Nephron progenitor cell (in vitro differentiated cells): ENCODE results near the gene TARBP2.
A peak's percentile ranks its signal among the peaks of the same experiment; 100 is the strongest.

Experiments used
- DNase-seq: peaks from one replicate; pipeline ENCODE4 v3.0.0; 2021
- H3K27ac Mint-ChIP-seq: 2 replicates; pipeline ENCODE4 v1.8.0; 2021; ENCODE audit warnings: mild to moderate bottlenecking, moderate library complexity, mixed read lengths
- H3K27me3 Mint-ChIP-seq: 2 replicates; pipeline ENCODE4 v1.8.0; 2021; ENCODE audit warnings: mild to moderate bottlenecking, low read depth, mixed read lengths; ENCODE audit not compliant: poor library complexity
- H3K36me3 Mint-ChIP-seq: 2 replicates; pipeline ENCODE4 v1.8.0; 2021; ENCODE audit warnings: low read depth, mixed read lengths
- H3K4me1 Mint-ChIP-seq: 2 replicates; pipeline ENCODE4 v1.8.0; 2021; ENCODE audit warnings: mixed read lengths
- H3K4me3 Mint-ChIP-seq: 2 replicates; pipeline ENCODE4 v1.8.0; 2021; ENCODE audit warnings: mild to moderate bottlenecking, moderate library complexity, mixed read lengths
- H3K9me3 Mint-ChIP-seq: 2 replicates; pipeline ENCODE4 v1.8.0; 2021; ENCODE audit warnings: mild to moderate bottlenecking, moderate library complexity, mixed read lengths
- CTCF ChIP-seq: fragments of 200-600 bp; sonication (generic); IDR thresholded peaks from 2 replicates; pipeline ENCODE4 v1.5.0; 2021; ENCODE audit warnings: antibody characterized with exemption

TARBP2 gene

GRCh38 chr12:53500142-53500775, 824 bp upstream of the TARBP2 start:
- Mint-ChIP-seq H3K27me3 (peaks cover 7% of the 10 kb centered on the region), H3K4me3 (peak overlapping the region; percentile 83), H3K9me3 (no peaks in the 10 kb centered on the region), H3K27ac (peak overlapping the region; percentile 67), H3K4me1 (peaks cover 60% of the 10 kb centered on the region), H3K36me3 (peaks cover 6% of the 10 kb centered on the region)
- no peak for DNase-seq
- no peak for TF ChIP-seq CTCF

GRCh38 chr12:53501615-53502181, 615 bp downstream of the TARBP2 start:
- Mint-ChIP-seq H3K9me3 (no peaks in the 10 kb centered on the region), H3K27ac (peak overlapping the region; percentile 77), H3K27me3 (peaks cover 7% of the 10 kb centered on the region), H3K36me3 (peaks cover 11% of the 10 kb centered on the region), H3K4me3 (peak overlapping the region; percentile 83), H3K4me1 (peaks cover 47% of the 10 kb centered on the region)
- DNase-seq = no peak
- TF ChIP-seq CTCF = no peak

GRCh38 chr12:53502331-53502730, 1.2 kb downstream of the TARBP2 start:
- H3K27me3 Mint-ChIP-seq = peaks cover 6% of the 10 kb centered on the region
- no peak for TF ChIP-seq CTCF
- H3K27ac Mint-ChIP-seq = peak overlapping the region; percentile 77
- H3K9me3 Mint-ChIP-seq = no peaks in the 10 kb centered on the region
- DNase-seq = no peak
- H3K36me3 Mint-ChIP-seq = peaks cover 11% of the 10 kb centered on the region
- peak overlapping the region; percentile 83 for H3K4me3 Mint-ChIP-seq
- H3K4me1 Mint-ChIP-seq = peaks cover 41% of the 10 kb centered on the region

GRCh38 chr12:53502983-53503728, 2.1 kb downstream of the TARBP2 start:
- H3K27me3 Mint-ChIP-seq = peaks cover 4% of the 10 kb centered on the region
- H3K9me3 Mint-ChIP-seq = no peaks in the 10 kb centered on the region
- peaks cover 11% of the 10 kb centered on the region for H3K36me3 Mint-ChIP-seq
- TF ChIP-seq CTCF = no peak
- H3K4me3 Mint-ChIP-seq = peak overlapping the region; percentile 56
- peak overlapping the region; percentile 82 for H3K27ac Mint-ChIP-seq
- DNase-seq = no peak
- H3K4me1 Mint-ChIP-seq = peaks cover 32% of the 10 kb centered on the region

GRCh38 chr12:53504004-53504920, 3.2 kb downstream of the TARBP2 start:
- H3K36me3 Mint-ChIP-seq = peaks cover 11% of the 10 kb centered on the region
- H3K9me3 Mint-ChIP-seq = no peaks in the 10 kb centered on the region
- peaks cover 4% of the 10 kb centered on the region for H3K27me3 Mint-ChIP-seq
- no peak overlapping the region for H3K4me3 Mint-ChIP-seq
- peak overlapping the region; percentile 82 for H3K27ac Mint-ChIP-seq
- no peak for TF ChIP-seq CTCF
- DNase-seq = no peak
- H3K4me1 Mint-ChIP-seq = peaks cover 26% of the 10 kb centered on the region
